ENCODE data around the gene CHRM4. TPM values are rescaled to one million over a fixed set of nuclear protein-coding genes. Genes with fewer than 3 reads are reported as not detected.

CHRM4 gene
- total RNA-seq, 1 donor from 2014 or later: not detected

GRCh38 chr11:46366260-46366659 lies 25.3 kb downstream of the CHRM4 start:
- no peak for DNase-seq (ENCODE audit: low read depth)
- H3K4me3 ChIP-seq (ENCODE audit: low read depth, low read length): no peak overlapping the region
- TF ChIP-seq CTCF (conservative IDR thresholded peaks at IDR 0.05; ENCODE audit: low read depth, low read length): no peak

GRCh38 chr11:46364791-46365190 lies 26.8 kb downstream of the CHRM4 start:
- no peak for DNase-seq (ENCODE audit: low read depth)
- TF ChIP-seq CTCF (conservative IDR thresholded peaks at IDR 0.05; ENCODE audit: low read depth, low read length): no peak
- no peak overlapping the region for H3K4me3 ChIP-seq (ENCODE audit: low read depth, low read length)

GRCh38 chr11:46364056-46364455 lies 27.5 kb downstream of the CHRM4 start:
- TF ChIP-seq CTCF (conservative IDR thresholded peaks at IDR 0.05; ENCODE audit: low read depth, low read length): no peak
- DNase-seq (ENCODE audit: low read depth): no peak

GRCh38 chr11:46363455-46364005 lies 28.0 kb downstream of the CHRM4 start:
- no peak for DNase-seq (ENCODE audit: low read depth)
- TF ChIP-seq CTCF (conservative IDR thresholded peaks at IDR 0.05; ENCODE audit: low read depth, low read length): no peak
- H3K4me3 ChIP-seq (ENCODE audit: low read depth, low read length): no peak overlapping the region

More at GRCh38 chr11:46364056-46364455, 27.5 kb downstream of the CHRM4 start:
- H3K4me3 ChIP-seq (ENCODE audit: low read depth, low read length): no peak overlapping the region

GRCh38 chr11:46363031-46363407 lies 28.6 kb downstream of the CHRM4 start:
- DNase-seq (ENCODE audit: low read depth): no peak
- no peak overlapping the region for H3K4me3 ChIP-seq (ENCODE audit: low read depth, low read length)
- TF ChIP-seq CTCF (conservative IDR thresholded peaks at IDR 0.05; ENCODE audit: low read depth, low read length): no peak

GRCh38 chr11:46362156-46363030 lies 29.2 kb downstream of the CHRM4 start:
- no peak for DNase-seq (ENCODE audit: low read depth)
- TF ChIP-seq CTCF (conservative IDR thresholded peaks at IDR 0.05; ENCODE audit: low read depth, low read length): no peak
- H3K4me3 ChIP-seq (ENCODE audit: low read depth, low read length): no peak overlapping the region

All from epithelial cell of proximal tubule (primary cell).